ENCODE results near the gene NEURL1. TPM values are rescaled to one million over a fixed set of nuclear protein-coding genes. Genes with fewer than 3 reads are reported as not detected.

The NEURL1 gene
- total and polyA plus RNA-seq, 2 donors (not counting 3 experiments of a cell fraction or from before 2014, with no cell fraction given), result 0.06 to 0.22 TPM

DNA sequence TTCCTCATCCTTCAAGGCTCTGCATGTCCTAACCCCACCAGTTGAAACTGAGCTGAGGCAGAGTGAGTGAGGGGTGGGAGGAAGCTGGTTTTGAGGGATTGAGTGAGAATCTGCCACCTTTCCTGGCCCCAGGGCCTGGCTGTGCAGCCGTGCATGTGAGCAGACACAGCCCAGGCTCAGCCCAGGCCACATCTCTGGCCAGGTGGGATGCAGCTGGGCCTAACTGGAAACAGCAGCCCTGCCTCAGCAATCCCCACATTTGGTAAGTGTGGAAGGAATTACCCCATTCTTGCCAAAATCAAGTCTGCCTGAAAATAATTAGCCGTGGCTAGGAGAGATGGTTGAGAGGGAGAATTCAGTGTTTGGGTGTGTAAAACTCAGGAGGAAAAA, 116.6 kb downstream of the NEURL1 start:
- Histone ChIP-seq H3K27ac (ENCODE audit: insufficient read depth, low read depth, low read length) (no peak overlapping the region), H3K27me3 (ENCODE audit: control insufficient read depth in 2 of 2, insufficient read depth in 2 of 2, low read length in 2 of 2) (no peaks in the 10 kb centered on the region), H3K9me1 (replicated peaks; ENCODE audit: control insufficient read depth, extremely low read depth, insufficient read depth, low read length) (no peaks in the 10 kb centered on the region), H3K4me1 (ENCODE audit: control insufficient read depth, extremely low read depth, insufficient read depth, low read length) (no peaks in the 10 kb centered on the region), H3K9ac (replicated peaks; ENCODE audit: extremely low read depth, insufficient read depth, low read length) (no peak overlapping the region), H4K20me1 (replicated peaks; ENCODE audit: control insufficient read depth, extremely low read depth, insufficient read depth, low read length) (no peaks in the 10 kb centered on the region), H3K36me3 (ENCODE audit: control insufficient read depth in 2 of 2, extremely low read depth in 1 of 2, insufficient read depth in 2 of 2, low read length in 2 of 2) (no peaks in the 10 kb centered on the region), H3K4me2 (ENCODE audit: insufficient read depth, low read length) (no peak overlapping the region), H3K4me3 (replicated peaks in 1 of 3; ENCODE audit: insufficient read depth in 1 of 3, low read depth in 1 of 3, low read length in 3 of 3) (no peak overlapping the region), H2AFZ (ENCODE audit: low read depth, low read length) (no peak overlapping the region), H3K9me3 (replicated peaks; ENCODE audit: control insufficient read depth, insufficient read depth, low read length) (no peaks in the 10 kb centered on the region), H3K79me2 (ENCODE audit: control insufficient read depth, insufficient read depth, low read length) (no peaks in the 10 kb centered on the region)
- dilution Hi-C loops (cut with MboI; ENCODE audit: extremely low pct_ligation_motif_present, low sequenced_read_pairs), result no loop called here
- TF ChIP-seq, protein P1, sequence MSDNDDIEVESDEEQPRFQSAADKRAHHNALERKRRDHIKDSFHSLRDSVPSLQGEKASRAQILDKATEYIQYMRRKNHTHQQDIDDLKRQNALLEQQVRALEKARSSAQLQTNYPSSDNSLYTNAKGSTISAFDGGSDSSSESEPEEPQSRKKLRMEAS (IDR thresholded peaks at IDR 0.05; ENCODE audit: insufficient read depth, insufficient read length), result no peak
- TF ChIP-seq CTCF (IDR thresholded peaks at IDR 0.05; ENCODE audit: extremely low read depth in 1 of 2, insufficient read depth in 1 of 2, low read depth in 1 of 2, low read length in 2 of 2) (no peak), EZH2 (IDR thresholded peaks at IDR 0.05; ENCODE audit: borderline replicate concordance, low read depth, low read length, severe bottlenecking) (no peak), POLR2AphosphoS5 (IDR thresholded peaks at IDR 0.05; ENCODE audit: insufficient read depth, low read depth, low read length) (no peak)
- intact Hi-C loops (cut with micrococcal nuclease), result no loop called here
- FAIRE-seq (no peak), DNase-seq (ENCODE audit: low read depth, low spot score) (no peak)
- ChIA-PET CTCF (no interaction called here), POLR2A (no interaction called here)
- BruUV-seq (replicated peaks), result no TSS peak

- Histone ChIP-seq H3K27me3 (ENCODE audit: control insufficient read depth in 2 of 2, insufficient read depth in 2 of 2, low read length in 2 of 2) (no peaks in the 10 kb centered on the region), H3K4me3 (replicated peaks in 1 of 3; ENCODE audit: insufficient read depth in 1 of 3, low read depth in 1 of 3, low read length in 3 of 3) (no peak overlapping the region), H2AFZ (ENCODE audit: low read depth, low read length) (no peak overlapping the region), H3K4me2 (ENCODE audit: insufficient read depth, low read length) (no peak overlapping the region), H3K4me1 (ENCODE audit: control insufficient read depth, extremely low read depth, insufficient read depth, low read length) (no peaks in the 10 kb centered on the region), H3K79me2 (ENCODE audit: control insufficient read depth, insufficient read depth, low read length) (no peaks in the 10 kb centered on the region), H3K9me1 (replicated peaks; ENCODE audit: control insufficient read depth, extremely low read depth, insufficient read depth, low read length) (no peaks in the 10 kb centered on the region), H4K20me1 (replicated peaks; ENCODE audit: control insufficient read depth, extremely low read depth, insufficient read depth, low read length) (no peaks in the 10 kb centered on the region), H3K36me3 (ENCODE audit: control insufficient read depth in 2 of 2, extremely low read depth in 1 of 2, insufficient read depth in 2 of 2, low read length in 2 of 2) (no peaks in the 10 kb centered on the region), H3K9me3 (replicated peaks; ENCODE audit: control insufficient read depth, insufficient read depth, low read length) (no peaks in the 10 kb centered on the region), H3K9ac (replicated peaks; ENCODE audit: extremely low read depth, insufficient read depth, low read length) (no peak overlapping the region), H3K27ac (ENCODE audit: insufficient read depth, low read depth, low read length) (no peak overlapping the region)
- FAIRE-seq (no peak), DNase-seq (ENCODE audit: low read depth, low spot score) (no peak)
- ChIA-PET CTCF (interaction anchor here (1.2 to 3.5 kb wide), 2 partner anchors 8 to 75 kb away, joined by 3 to 28 read pairs; no protein-coding TSS in a partner anchor), POLR2A (no interaction called here)
- intact Hi-C loops (cut with micrococcal nuclease), result no loop called here
- dilution Hi-C loops (cut with MboI; ENCODE audit: extremely low pct_ligation_motif_present, low sequenced_read_pairs), result no loop called here
- TF ChIP-seq CTCF (IDR thresholded peaks at IDR 0.05; ENCODE audit: extremely low read depth in 1 of 2, insufficient read depth in 1 of 2, low read depth in 1 of 2, low read length in 2 of 2), result no peak
- no peak for TF ChIP-seq MYC (IDR thresholded peaks at IDR 0.05; ENCODE audit: low read depth, low read length)
- TF ChIP-seq POLR2AphosphoS5 (IDR thresholded peaks at IDR 0.05; ENCODE audit: insufficient read depth, low read depth, low read length), result no peak
- no peak for TF ChIP-seq JUN (IDR thresholded peaks at IDR 0.05; ENCODE audit: borderline replicate concordance, insufficient read depth, insufficient read length, low read depth)
- TF ChIP-seq FOS (IDR thresholded peaks at IDR 0.05; ENCODE audit: borderline replicate concordance, insufficient read depth, low read length), result no peak
- TF ChIP-seq POLR2A (IDR thresholded peaks at IDR 0.05; ENCODE audit: low read depth, low read length), result no peak
- BruUV-seq (replicated peaks), result no TSS peak
Observed at GRCh38 chr10:103610921-103611511, 117.5 kb downstream of the NEURL1 start.

Measured in endothelial cell of umbilical vein (primary cell).